A549 (cell line): ENCODE data around the gene SERPINE3.

Experiments
- CBX8 ChIP-seq: fragments of 200-600 bp; sonication (generic); IDR thresholded peaks from 2 replicates; pipeline ENCODE4 v1.6.1; 2016
- CHD2 ChIP-seq: fragments of 150-350 bp; IDR thresholded peaks from 2 replicates; pipeline ENCODE4 v1.6.1; 2014; ENCODE audit warnings: low read length; ENCODE audit not compliant: partially characterized antibody
- CHD4 ChIP-seq: fragments of 200-600 bp; sonication (generic); IDR thresholded peaks from 2 replicates; pipeline ENCODE4 v1.6.1; 2016; ENCODE audit warnings: antibody characterized with exemption, mild to moderate bottlenecking, borderline replicate concordance
- CTCF ChIP-seq: fragments of >200 bp; sonication (Bioruptor Twin); formaldehyde crosslinking; IDR thresholded peaks from 3 replicates; pipeline ENCODE4 v1.5.1; 2016
- EP300 ChIP-seq, 2 experiments: fragments of >200 bp; sonication (Bioruptor Twin); formaldehyde crosslinking; IDR thresholded peaks; 2 replicates in 1 of 2; 3 replicates in 1 of 2; pipeline ENCODE4 v1.6.1; 2016 to 2017
- FOSL2 ChIP-seq, 2 experiments: fragments of 450-650 bp in 1 of 2; fragments of >200 bp in 1 of 2; sonication (Bioruptor Twin) in 1 of 2; formaldehyde crosslinking; IDR thresholded peaks; 2 replicates each; pipeline versions ENCODE4 v1.5.0 to v1.6.1; 2016 to 2020; ENCODE audit warnings: mild to moderate bottlenecking in 1 of 2, moderate library complexity in 1 of 2
- KDM5A ChIP-seq: fragments of 200-600 bp; sonication (generic); IDR thresholded peaks from 2 replicates; pipeline ENCODE4 v1.6.1; 2016; ENCODE audit warnings: antibody characterized with exemption, mild to moderate bottlenecking
- MAX ChIP-seq: IDR thresholded peaks from 2 replicates; pipeline ENCODE4 v1.6.1; 2012
- MAZ ChIP-seq: fragments of 150-350 bp; IDR thresholded peaks from 2 replicates; pipeline ENCODE4 v1.6.1; 2014; ENCODE audit warnings: antibody characterized with exemption, low read depth, low read length, borderline replicate concordance
- NFE2L2 ChIP-seq: fragments of 150-350 bp; conservative IDR thresholded peaks from 2 replicates; pipeline ENCODE4 v1.6.1; 2014; ENCODE audit warnings: low read length
- NR3C1 ChIP-seq: fragments of >200 bp; sonication (Bioruptor Twin); formaldehyde crosslinking; IDR thresholded peaks from 3 replicates; pipeline ENCODE4 v1.6.1; 2017
- POLR2A ChIP-seq: IDR thresholded peaks from 2 replicates; pipeline ENCODE4 v1.6.1; 2012; ENCODE audit warnings: mild to moderate bottlenecking, low read length
- RCOR1 ChIP-seq: fragments of 150-350 bp; IDR thresholded peaks from 2 replicates; pipeline ENCODE4 v1.6.1; 2014; ENCODE audit warnings: antibody characterized with exemption, low read length, low read depth
- SREBF2 ChIP-seq: fragments of 450-650 bp; IDR thresholded peaks from 2 replicates; pipeline ENCODE4 v1.6.1; 2014; ENCODE audit warnings: mild to moderate bottlenecking, moderate library complexity

- TF ChIP-seq FOSL2 (IDR thresholded peaks at IDR 0.05): no peak
- no peak for TF ChIP-seq FOSL2 (CRISPR knock-in tag; IDR thresholded peaks at IDR 0.05)
- no peak for TF ChIP-seq KDM5A
- TF ChIP-seq CTCF: no peak
- no peak for TF ChIP-seq CBX8
- TF ChIP-seq RCOR1: no peak
- no peak for TF ChIP-seq MAX
- no peak for TF ChIP-seq EP300 (IDR thresholded peaks at IDR 0.05)
- no peak for TF ChIP-seq MAZ
- TF ChIP-seq POLR2A: no peak
- no peak for TF ChIP-seq NR3C1
- no peak for TF ChIP-seq NFE2L2
- TF ChIP-seq CHD2: no peak
- TF ChIP-seq SREBF2: no peak
- no peak for TF ChIP-seq CHD4
Measured at GRCh38 chr13:51303063-51303552, 36.4 kb upstream of the SERPINE3 start.
